Hepatocyte (in vitro differentiated cells): ENCODE measurements around the gene ZCCHC9.

Experiments
- CTCF ChIP-seq: fragments of 200-600 bp; sonication (generic); IDR thresholded peaks from 2 replicates; pipeline ENCODE4 v1.5.1; 2016; ENCODE audit warnings: antibody characterized with exemption, mild to moderate bottlenecking; ENCODE audit not compliant: poor library complexity
- EZH2phosphoT487 ChIP-seq: fragments of 200-600 bp; sonication (generic); IDR thresholded peaks from one replicate; pipeline ENCODE4 v1.6.1; 2018; ENCODE audit warnings: antibody characterized with exemption, mild to moderate bottlenecking, low read depth, moderate library complexity; ENCODE audit not compliant: unreplicated experiment, severe bottlenecking

- no peak for TF ChIP-seq CTCF
- TF ChIP-seq EZH2phosphoT487: no peak
Measured at GRCh38 chr5:81283976-81284375, 17.4 kb upstream of the ZCCHC9 start.
